Keratinocyte (primary cell): ENCODE results near the gene FHOD3. TPM values are rescaled to one million over a fixed set of nuclear protein-coding genes. Genes with fewer than 3 reads are reported as not detected.

ENCODE experiments used
- DNase-seq: peaks from one replicate; pipeline ENCODE4 v3.0.0-alpha.2; 2011; ENCODE audit warnings: low read depth, missing footprints, low spot score
- FAIRE-seq: peaks from 2 replicates; lab custom pipeline; 2011; peaks lifted over from hg19 to GRCh38; lab: Jason Lieb, UNC
- H2AFZ ChIP-seq: 2 replicates; pipeline ENCODE4 v1.6.0; 2012; ENCODE audit warnings: low read length, control low read depth, inconsistent platforms; ENCODE audit not compliant: control insufficient read depth
- H3K27ac ChIP-seq: 2 replicates; pipeline ENCODE4 v1.5.1; 2011; ENCODE audit warnings: low read length; ENCODE audit not compliant: control insufficient read depth, insufficient read depth
- H3K27me3 ChIP-seq: 3 replicates; pipeline ENCODE4 v1.6.0; 2011; ENCODE audit warnings: low read length; ENCODE audit not compliant: control insufficient read depth, insufficient read depth; ENCODE audit errors: extremely low read depth
- H3K36me3 ChIP-seq, 2 experiments: 2 replicates in 1 of 2; 3 replicates in 1 of 2; pipeline ENCODE4 v1.5.1; 2011; ENCODE audit warnings: low read length in 2 of 2, mild to moderate bottlenecking in 1 of 2; ENCODE audit not compliant: control insufficient read depth in 2 of 2, insufficient read depth in 2 of 2; ENCODE audit errors: extremely low read depth in 1 of 2
- H3K4me1 ChIP-seq: 3 replicates; pipeline ENCODE4 v1.5.1; 2011; ENCODE audit warnings: low read length; ENCODE audit not compliant: control insufficient read depth, insufficient read depth; ENCODE audit errors: extremely low read depth
- H3K4me2 ChIP-seq: 3 replicates; pipeline ENCODE4 v1.6.0; 2011; ENCODE audit warnings: low read depth, low read length; ENCODE audit not compliant: control insufficient read depth, insufficient read depth; ENCODE audit errors: extremely low read depth
- H3K4me3 ChIP-seq, 3 experiments: fragments of 200-600 bp in 1 of 3; sonication (generic) in 1 of 3; 2 replicates in 2 of 3; 3 replicates in 1 of 3; pipeline ENCODE4 v1.5.1; 2011 to 2016; ENCODE audit warnings: low read length in 3 of 3, mild to moderate bottlenecking in 3 of 3, control low read depth in 2 of 3, inconsistent platforms in 1 of 3, low read depth in 1 of 3, mixed read lengths in 1 of 3, mixed run types in 1 of 3, moderate library complexity in 1 of 3; ENCODE audit not compliant: control insufficient read depth in 2 of 3, insufficient read depth in 2 of 3; ENCODE audit errors: extremely low read depth in 1 of 3
- H3K79me2 ChIP-seq: 2 replicates; pipeline ENCODE4 v1.6.0; 2012; ENCODE audit warnings: low read length; ENCODE audit not compliant: control insufficient read depth, insufficient read depth
- H3K9ac ChIP-seq: 3 replicates; pipeline ENCODE4 v1.6.0; 2011; ENCODE audit warnings: low read length; ENCODE audit not compliant: control insufficient read depth, insufficient read depth; ENCODE audit errors: extremely low read depth
- H3K9me1 ChIP-seq: 3 replicates; pipeline ENCODE4 v1.6.0; 2011; ENCODE audit warnings: low read length; ENCODE audit not compliant: control insufficient read depth, insufficient read depth; ENCODE audit errors: extremely low read depth
- H3K9me3 ChIP-seq: 2 replicates; pipeline ENCODE4 v1.5.1; 2012; ENCODE audit warnings: low read depth, low read length; ENCODE audit not compliant: control insufficient read depth
- H4K20me1 ChIP-seq: 3 replicates; pipeline ENCODE4 v1.6.0; 2011; ENCODE audit warnings: low read length; ENCODE audit not compliant: control insufficient read depth, insufficient read depth; ENCODE audit errors: extremely low read depth
- CTCF ChIP-seq, 3 experiments: IDR thresholded peaks in 1 of 3; conservative IDR thresholded peaks in 1 of 3; optimal IDR thresholded peaks in 1 of 3; 2 replicates in 2 of 3; 3 replicates in 1 of 3; pipeline versions ENCODE3 to v1.5.1; 2011; ENCODE audit warnings: low read length in 3 of 3, mild to moderate bottlenecking in 3 of 3, moderate library complexity in 2 of 3, control low read depth in 1 of 3, inconsistent platforms in 1 of 3; ENCODE audit not compliant: insufficient read depth in 2 of 3; ENCODE audit errors: extremely low read depth in 1 of 3
- EZH2 ChIP-seq: IDR thresholded peaks from one replicate; pipeline ENCODE4 v1.6.1; 2012; ENCODE audit warnings: inconsistent platforms, mild to moderate bottlenecking, low read length, moderate library complexity
- dilution Hi-C: fragments of 300-500 bp; cut with MboI; formaldehyde crosslinking; loops from one replicate; pipeline ENCODE4 v1.7.0; 2020; ENCODE audit warnings: low sequenced_read_pairs; ENCODE audit not compliant: extremely low pct_ligation_motif_present
- polyA plus RNA-seq, 5 experiments: library from polyadenylated mRNA; depleted of rRNA in 3 of 5; stranded (reverse) in 3 of 5; stranded (forward) in 1 of 5; unstranded in 1 of 5; fragments of >200 nt; gene quantifications; 1 replicate in 1 of 5; 2 replicates in 3 of 5; 3 replicates in 1 of 5; pipeline versions ENCODE4 v1.2.1 to v1.2.3, GENCODE V29; 2011 to 2012; ENCODE audit warnings: missing spikeins in 2 of 5, low read depth in 1 of 5, low replicate concordance in 1 of 5

The FHOD3 gene
- polyA plus RNA-seq, 1 donor (not counting 4 experiments of a cell fraction or from before 2014, with no cell fraction given): 7.7 TPM

- Histone ChIP-seq H3K9me1 (no peaks in the 10 kb centered on the region), H3K4me2 (no peak overlapping the region), H4K20me1 (no peaks in the 10 kb centered on the region), H3K4me3 (no peak overlapping the region), H3K4me1 (no peaks in the 10 kb centered on the region), H3K27me3 (no peaks in the 10 kb centered on the region), H3K27ac (no peak overlapping the region), H2AFZ (no peak overlapping the region), H3K9ac (no peak overlapping the region), H3K9me3 (no peaks in the 10 kb centered on the region), H3K79me2 (no peaks in the 10 kb centered on the region), H3K36me3 (peaks cover 0 to 1% of the 10 kb centered on the region in 2 experiments)
- no peak for TF ChIP-seq CTCF (optimal IDR thresholded peaks at IDR 0.05 in 1 of 3, IDR thresholded peaks at IDR 0.05 in 1 of 3, conservative IDR thresholded peaks at IDR 0.05 in 1 of 3; ENCODE audit: extremely low read depth in 1 of 3, insufficient read depth in 2 of 3, low read length in 3 of 3)
- TF ChIP-seq EZH2: no peak
- DNase-seq: no peak
- dilution Hi-C loops: no loop called here
- FAIRE-seq: no peak
These were observed 41.4 kb upstream of the FHOD3 start for GRCh38 chr18:36256094-36256493.

- H3K36me3 ChIP-seq: no peaks in the 10 kb centered on the region
- no peaks in the 10 kb centered on the region for H3K9me1 ChIP-seq
- no peak overlapping the region for H3K4me3 ChIP-seq
- no peaks in the 10 kb centered on the region for H3K4me1 ChIP-seq
- H3K27ac ChIP-seq: no peak overlapping the region
- H3K4me2 ChIP-seq: no peak overlapping the region
- FAIRE-seq (no peak), DNase-seq (no peak)
- H4K20me1 ChIP-seq: no peaks in the 10 kb centered on the region
- H3K27me3 ChIP-seq: no peaks in the 10 kb centered on the region
- no peaks in the 10 kb centered on the region for H3K79me2 ChIP-seq
- H3K9me3 ChIP-seq: no peaks in the 10 kb centered on the region
- dilution Hi-C loops: no loop called here
- H3K9ac ChIP-seq: no peak overlapping the region
- TF ChIP-seq CTCF (optimal IDR thresholded peaks at IDR 0.05 in 1 of 3, IDR thresholded peaks at IDR 0.05 in 1 of 3, conservative IDR thresholded peaks at IDR 0.05 in 1 of 3; ENCODE audit: extremely low read depth in 1 of 3, insufficient read depth in 2 of 3, low read length in 3 of 3): no peak
- TF ChIP-seq EZH2: no peak
- no peak overlapping the region for H2AFZ ChIP-seq
These were observed 34.5 kb upstream of the FHOD3 start for GRCh38 chr18:36262971-36263370.
